Memory B cell (primary cell): ENCODE measurements around the gene EFL1.
"Not testable (repeated sequence)": the region's sequence is repeated elsewhere in the genome, so short reads cannot be mapped to it uniquely, and the experiment has no call there.

Experiments
- ATAC-seq: fragments of 150-1000 bp; cut with Tn5 transposase; 2 replicates; pipeline ENCODE4 v1.10.0; 2021; ENCODE audit warnings: low read depth, mild to moderate bottlenecking, moderate library complexity
- DNase-seq, 2 donors: peaks; one replicate each; pipeline ENCODE4 v3.0.0; 2022; ENCODE audit warnings: low spot score in 2 of 2
- H3K27ac Mint-ChIP-seq: one replicate; pipeline ENCODE4 v1.8.0; 2022; ENCODE audit warnings: mild to moderate bottlenecking, moderate library complexity, mixed read lengths
- H3K27me3 Mint-ChIP-seq: one replicate; pipeline ENCODE4 v1.8.0; 2022; ENCODE audit warnings: mixed read lengths
- H3K36me3 Mint-ChIP-seq: one replicate; pipeline ENCODE4 v1.8.0; 2022; ENCODE audit warnings: mild to moderate bottlenecking, mixed read lengths
- H3K4me1 Mint-ChIP-seq: one replicate; pipeline ENCODE4 v1.8.0; 2022; ENCODE audit warnings: mixed read lengths
- H3K4me3 Mint-ChIP-seq: one replicate; pipeline ENCODE4 v1.8.0; 2022; ENCODE audit warnings: mild to moderate bottlenecking, moderate library complexity, mixed read lengths
- H3K9me3 Mint-ChIP-seq: one replicate; pipeline ENCODE4 v1.8.0; 2022; ENCODE audit warnings: mixed read lengths

The EFL1 gene

GRCh38 chr15:82261566-82262421 lies 740 bp downstream of the EFL1 start:
- H3K4me1 Mint-ChIP-seq, result peaks cover 24% of the 10 kb centered on the region
- not testable (repeated sequence) for ATAC-seq, DNase-seq, H3K9me3 Mint-ChIP-seq, H3K27me3 Mint-ChIP-seq
- peak overlapping the region; percentile 22 for H3K27ac Mint-ChIP-seq
- peak overlapping the region; percentile 95 for H3K4me3 Mint-ChIP-seq
- peaks cover 13% of the 10 kb centered on the region for H3K36me3 Mint-ChIP-seq

GRCh38 chr15:82248261-82248660 lies 14.3 kb downstream of the EFL1 start:
- H3K36me3 Mint-ChIP-seq, result peaks cover 24% of the 10 kb centered on the region
- H3K4me1 Mint-ChIP-seq, result peaks cover 22% of the 10 kb centered on the region
- not testable (repeated sequence) for H3K27ac Mint-ChIP-seq, H3K9me3 Mint-ChIP-seq, H3K4me3 Mint-ChIP-seq, ATAC-seq, DNase-seq, H3K27me3 Mint-ChIP-seq

GRCh38 chr15:82245956-82246355 lies 16.6 kb downstream of the EFL1 start:
- not testable (repeated sequence) for H3K4me3 Mint-ChIP-seq

GRCh38 chr15:82243644-82244043 lies 18.9 kb downstream of the EFL1 start:
- Mint-ChIP-seq H3K4me1 (peaks cover 20% of the 10 kb centered on the region), H3K36me3 (peaks cover 34% of the 10 kb centered on the region)
- not testable (repeated sequence) for H3K9me3 Mint-ChIP-seq, H3K4me3 Mint-ChIP-seq, DNase-seq, H3K27me3 Mint-ChIP-seq, H3K27ac Mint-ChIP-seq
- peak; percentile 53 for ATAC-seq

More at GRCh38 chr15:82245956-82246355, 16.6 kb downstream of the EFL1 start:
- not testable (repeated sequence) for DNase-seq, H3K27ac Mint-ChIP-seq, H3K9me3 Mint-ChIP-seq, ATAC-seq, H3K27me3 Mint-ChIP-seq
- peaks cover 23% of the 10 kb centered on the region for H3K36me3 Mint-ChIP-seq
- peaks cover 20% of the 10 kb centered on the region for H3K4me1 Mint-ChIP-seq

GRCh38 chr15:82241836-82242499 lies 20.6 kb downstream of the EFL1 start:
- H3K4me3 Mint-ChIP-seq, DNase-seq, H3K27ac Mint-ChIP-seq, H3K27me3 Mint-ChIP-seq, ATAC-seq, H3K9me3 Mint-ChIP-seq: not testable (repeated sequence)
- Mint-ChIP-seq H3K36me3 (peaks cover 34% of the 10 kb centered on the region), H3K4me1 (peaks cover 17% of the 10 kb centered on the region)

GRCh38 chr15:82239685-82240391 lies 22.7 kb downstream of the EFL1 start:
- peaks cover 26% of the 10 kb centered on the region for H3K36me3 Mint-ChIP-seq
- ATAC-seq, result no peak
- H3K4me1 Mint-ChIP-seq, result peaks cover 8% of the 10 kb centered on the region
- no peak for DNase-seq
- H3K9me3 Mint-ChIP-seq, result no peaks in the 10 kb centered on the region
- H3K4me3 Mint-ChIP-seq, result no peak overlapping the region
- H3K27ac Mint-ChIP-seq, result peak overlapping the region; percentile 46
- no peaks in the 10 kb centered on the region for H3K27me3 Mint-ChIP-seq

- H3K4me3 Mint-ChIP-seq, H3K27me3 Mint-ChIP-seq, ATAC-seq, H3K9me3 Mint-ChIP-seq, H3K27ac Mint-ChIP-seq, DNase-seq: not testable (repeated sequence)
- peaks cover 25% of the 10 kb centered on the region for H3K36me3 Mint-ChIP-seq
- peaks cover 16% of the 10 kb centered on the region for H3K4me1 Mint-ChIP-seq
These were observed 24.5 kb downstream of the EFL1 start for GRCh38 chr15:82237944-82238534.

- H3K9me3 Mint-ChIP-seq, result no peaks in the 10 kb centered on the region
- peaks cover 17% of the 10 kb centered on the region for H3K4me1 Mint-ChIP-seq
- no peak overlapping the region for H3K27ac Mint-ChIP-seq
- no peak for ATAC-seq
- no peak overlapping the region for H3K4me3 Mint-ChIP-seq
- no peak for DNase-seq
- no peaks in the 10 kb centered on the region for H3K27me3 Mint-ChIP-seq
- peaks cover 10% of the 10 kb centered on the region for H3K36me3 Mint-ChIP-seq
These were observed 30.7 kb downstream of the EFL1 start for GRCh38 chr15:82231842-82232241.

- ATAC-seq, result no peak
- Mint-ChIP-seq H3K9me3 (no peaks in the 10 kb centered on the region), H3K4me1 (peaks cover 17% of the 10 kb centered on the region), H3K4me3 (no peak overlapping the region), H3K27ac (no peak overlapping the region), H3K27me3 (no peaks in the 10 kb centered on the region), H3K36me3 (peaks cover 13% of the 10 kb centered on the region)
- DNase-seq, result no peak
These were observed 31.3 kb downstream of the EFL1 start for GRCh38 chr15:82231233-82231632.

GRCh38 chr15:82228750-82229149 lies 33.8 kb downstream of the EFL1 start:
- Mint-ChIP-seq H3K4me3 (no peak overlapping the region), H3K36me3 (peaks cover 15% of the 10 kb centered on the region), H3K9me3 (no peaks in the 10 kb centered on the region), H3K27me3 (no peaks in the 10 kb centered on the region), H3K27ac (no peak overlapping the region), H3K4me1 (peaks cover 8% of the 10 kb centered on the region)
- no peak for DNase-seq
- no peak for ATAC-seq

GRCh38 chr15:82221535-82221934 lies 41.0 kb downstream of the EFL1 start:
- H3K36me3 Mint-ChIP-seq, result peaks cover 24% of the 10 kb centered on the region
- peak; percentile 58 for ATAC-seq
- H3K27ac Mint-ChIP-seq, H3K9me3 Mint-ChIP-seq, H3K4me1 Mint-ChIP-seq, H3K27me3 Mint-ChIP-seq, H3K4me3 Mint-ChIP-seq: not testable (repeated sequence)
- DNase-seq, result peak; percentile 19 to 25

- H3K27me3 Mint-ChIP-seq, H3K4me1 Mint-ChIP-seq, H3K9me3 Mint-ChIP-seq, H3K4me3 Mint-ChIP-seq, H3K27ac Mint-ChIP-seq, DNase-seq, ATAC-seq: not testable (repeated sequence)
- peaks cover 27% of the 10 kb centered on the region for H3K36me3 Mint-ChIP-seq
These were observed 46.4 kb downstream of the EFL1 start for GRCh38 chr15:82216092-82216491.

- DNase-seq, H3K4me1 Mint-ChIP-seq, H3K4me3 Mint-ChIP-seq, H3K27ac Mint-ChIP-seq, H3K9me3 Mint-ChIP-seq, ATAC-seq, H3K27me3 Mint-ChIP-seq: not testable (repeated sequence)
- peaks cover 17% of the 10 kb centered on the region for H3K36me3 Mint-ChIP-seq
These were observed 50.3 kb downstream of the EFL1 start for GRCh38 chr15:82212201-82212600.
